CD4-positive, alpha-beta memory T cell (primary cell): ENCODE measurements around the gene PTPN12. TPM values are rescaled to one million over a fixed set of nuclear protein-coding genes. Genes with fewer than 3 reads are reported as not detected.

Experiments used
- CTCF ChIA-PET: fragments of 350-600 bp; sonication (Branson Sonifier 250); formaldehyde crosslinking; loops from one replicate; lab custom pipeline; 2021; ENCODE audit warnings: inconsistent platforms; ENCODE audit not compliant: partially characterized antibody; lab: Charles Lee
- POLR2A ChIA-PET: fragments of 350-600 bp; sonication (Branson Sonifier 250); formaldehyde crosslinking; loops from one replicate; lab custom pipeline; 2021; ENCODE audit not compliant: partially characterized antibody; lab: Charles Lee
- DNase-seq, 5 donors: peaks; one replicate each; pipeline versions ENCODE4 v3.0.0 to v3.0.0-alpha.2; 2020 to 2022; ENCODE audit warnings: mixed read lengths in 1 of 5
- H3K27ac ChIP-seq: one replicate; pipeline ENCODE4 v1.7.0; 2013; ENCODE audit warnings: low read depth, low read length
- H3K27me3 ChIP-seq: 2 replicates; pipeline ENCODE4 v1.7.0; 2013; ENCODE audit warnings: mild to moderate bottlenecking, low read length, moderate library complexity; ENCODE audit not compliant: insufficient read depth
- H3K36me3 ChIP-seq: 2 replicates; pipeline ENCODE4 v1.7.0; 2013; ENCODE audit warnings: mild to moderate bottlenecking, low read length, moderate library complexity; ENCODE audit not compliant: insufficient read depth
- H3K4me1 ChIP-seq: 2 replicates; pipeline ENCODE4 v1.7.0; 2013; ENCODE audit warnings: mild to moderate bottlenecking, low read length, moderate library complexity; ENCODE audit not compliant: insufficient read depth
- H3K4me3 ChIP-seq, 2 donors: one replicate each; pipeline ENCODE4 v1.7.0; 2013; ENCODE audit warnings: low read length in 2 of 2, mild to moderate bottlenecking in 1 of 2
- H3K9me3 ChIP-seq, 2 donors: one replicate each; pipeline ENCODE4 v1.7.0; 2013; ENCODE audit warnings: low read length in 2 of 2, control low read depth in 1 of 2; ENCODE audit not compliant: control insufficient read depth in 1 of 2
- H3K27ac Mint-ChIP-seq, 7 donors: one replicate each; pipeline ENCODE4 v1.8.0; 2020 to 2021; ENCODE audit warnings: mixed read lengths in 7 of 7, mild to moderate bottlenecking in 6 of 7, inconsistent platforms in 3 of 7, moderate library complexity in 3 of 7
- H3K27me3 Mint-ChIP-seq, 2 donors: one replicate each; pipeline ENCODE4 v1.8.0; 2020 to 2021; ENCODE audit warnings: mixed read lengths in 2 of 2
- H3K36me3 Mint-ChIP-seq, 2 donors: one replicate each; pipeline ENCODE4 v1.8.0; 2020 to 2021; ENCODE audit warnings: mixed read lengths in 2 of 2, inconsistent platforms in 1 of 2, mild to moderate bottlenecking in 1 of 2
- H3K4me1 Mint-ChIP-seq, 4 donors: one replicate each; pipeline ENCODE4 v1.8.0; 2020 to 2021; ENCODE audit warnings: mixed read lengths in 4 of 4, mild to moderate bottlenecking in 1 of 4
- H3K4me3 Mint-ChIP-seq, 8 donors: one replicate each; pipeline ENCODE4 v1.8.0; 2020 to 2021; ENCODE audit warnings: mixed read lengths in 8 of 8, mild to moderate bottlenecking in 7 of 8, moderate library complexity in 6 of 8, inconsistent platforms in 3 of 8
- H3K9me3 Mint-ChIP-seq, 8 donors: one replicate each; pipeline ENCODE4 v1.8.0; 2020 to 2021; ENCODE audit warnings: mixed read lengths in 8 of 8, mild to moderate bottlenecking in 5 of 8, inconsistent platforms in 3 of 8, moderate library complexity in 1 of 8
- intact Hi-C: fragments of 100-400 bp; cut with micrococcal nuclease; formaldehyde crosslinking; loops from one replicate; pipeline ENCODE4 v1.15.1; 2023
- polyA plus RNA-seq, 2 donors: library from polyadenylated mRNA; unstranded; fragments of 300-500 nt; fragmentation: Illumina TruSeq; gene quantifications; one replicate each; pipeline ENCODE4 v1.2.3, GENCODE V29; 2021
- total RNA-seq, 2 experiments: library from RNA; stranded (reverse); gene quantifications; one replicate each; pipeline ENCODE4 v1.2.3, GENCODE V29; 2021

PTPN12 gene
- total RNA-seq (10 to 100 TPM; 17.9 to 24.4 TPM), polyA plus RNA-seq (1 to 10 TPM in 1 of 2 donors, under 1 TPM in 1; 0.90 to 2.3 TPM)

- Histone ChIP-seq H3K4me3 (peak within 1 kb of the TSS; percentile 79 to 95), H3K9me3 (no peaks in the 10 kb centered on the region), H3K4me1 (peaks cover 7% of the 10 kb centered on the region), H3K36me3 (no peaks in the 10 kb centered on the region), H3K27me3 (no peaks in the 10 kb centered on the region), H3K27ac (peak within 1 kb of the TSS; percentile 77)
- Mint-ChIP-seq H3K4me1 (peaks cover 6 to 31% (median 19%) of the 10 kb centered on the region in 4 donors), H3K9me3 (no peaks in the 10 kb centered on the region), H3K27ac (peak within 1 kb of the TSS; percentile 94 to 98 (median 96)), H3K27me3 (no peaks in the 10 kb centered on the region), H3K4me3 (peak within 1 kb of the TSS; percentile 93 to 98 (median 98)), H3K36me3 (peaks cover 0 to 5% of the 10 kb centered on the region in 2 donors)
- CTCF ChIA-PET = interaction anchor here (1.2 to 1.4 kb wide), 2 partner anchors 19 to 115 kb away, joined by 4 read pairs; no protein-coding TSS in a partner anchor
- POLR2A ChIA-PET = interaction anchor here (0.8 to 2.2 kb wide), 5 partner anchors 9 to 183 kb away, joined by 3 to 14 read pairs (median 4); partner anchors contain the start of gene GSAP
- intact Hi-C loops = loop anchor here (1.0 to 10.0 kb wide), 5 partner anchors 114 to 412 kb away; partner anchors contain the start of genes CCDC146, GSAP and RSBN1L
- peak in 3 of 5 donors; percentile 27 to 81 (median 44) for DNase-seq
Measured at GRCh38 chr7:77537136-77537777, at the start of gene PTPN12. TSS of gene PTPN12 (plus strand) at chr7:77537295. CDS start at chr7:77537547, 252 bp downstream.

- DNase-seq = no peak
- Mint-ChIP-seq H3K27ac (no peak overlapping the region), H3K36me3 (peaks cover 0 to 8% of the 10 kb centered on the region in 2 donors), H3K27me3 (peaks cover 2 to 13% of the 10 kb centered on the region in 2 donors), H3K4me3 (no peak overlapping the region), H3K9me3 (peaks cover 0 to 10% (median 8%) of the 10 kb centered on the region in 8 donors), H3K4me1 (peaks cover 0 to 2% (median 0%) of the 10 kb centered on the region in 4 donors)
- ChIA-PET CTCF (no interaction called here), POLR2A (no interaction called here)
- H3K36me3 ChIP-seq = no peaks in the 10 kb centered on the region
- H3K27me3 ChIP-seq = no peaks in the 10 kb centered on the region
- no peaks in the 10 kb centered on the region for H3K9me3 ChIP-seq
- no peaks in the 10 kb centered on the region for H3K4me1 ChIP-seq
- intact Hi-C loops = no loop called here
- H3K27ac ChIP-seq = no peak overlapping the region
- H3K4me3 ChIP-seq = no peak overlapping the region
Measured at GRCh38 chr7:77488986-77489385, 48.1 kb upstream of the PTPN12 start.

- intact Hi-C loops = no loop called here
- ChIA-PET CTCF (no interaction called here), POLR2A (no interaction called here)
- no peak overlapping the region for H3K27ac ChIP-seq
- Mint-ChIP-seq H3K36me3 (peaks cover 0 to 8% of the 10 kb centered on the region in 2 donors), H3K27me3 (peaks cover 0 to 11% of the 10 kb centered on the region in 2 donors), H3K4me1 (no peaks in the 10 kb centered on the region), H3K27ac (no peak overlapping the region), H3K9me3 (peaks cover 0 to 23% (median 14%) of the 10 kb centered on the region in 8 donors), H3K4me3 (no peak overlapping the region)
- no peaks in the 10 kb centered on the region for H3K4me1 ChIP-seq
- no peaks in the 10 kb centered on the region for H3K36me3 ChIP-seq
- no peak overlapping the region for H3K4me3 ChIP-seq
- no peaks in the 10 kb centered on the region for H3K9me3 ChIP-seq
- no peak for DNase-seq
- no peaks in the 10 kb centered on the region for H3K27me3 ChIP-seq
Measured at GRCh38 chr7:77497079-77497478, 40.0 kb upstream of the PTPN12 start.

GRCh38 chr7:77498659-77499379, 38.3 kb upstream of the PTPN12 start:
- no peak for DNase-seq
- Mint-ChIP-seq H3K36me3 (no peaks in the 10 kb centered on the region), H3K27ac (no peak overlapping the region), H3K4me3 (no peak overlapping the region), H3K4me1 (no peaks in the 10 kb centered on the region), H3K27me3 (peaks cover 0 to 6% of the 10 kb centered on the region in 2 donors), H3K9me3 (peaks cover 0 to 15% (median 6%) of the 10 kb centered on the region in 8 donors)
- ChIA-PET CTCF (no interaction called here), POLR2A (no interaction called here)
- intact Hi-C loops = no loop called here
- no peaks in the 10 kb centered on the region for H3K4me1 ChIP-seq
- H3K4me3 ChIP-seq = no peak overlapping the region
- no peak overlapping the region for H3K27ac ChIP-seq
- H3K36me3 ChIP-seq = no peaks in the 10 kb centered on the region
- H3K9me3 ChIP-seq = no peaks in the 10 kb centered on the region
- no peaks in the 10 kb centered on the region for H3K27me3 ChIP-seq

GRCh38 chr7:77501192-77501515, 35.9 kb upstream of the PTPN12 start:
- intact Hi-C loops = no loop called here
- peaks cover 3 to 6% of the 10 kb centered on the region in 2 donors for H3K27me3 Mint-ChIP-seq
- H3K4me3 Mint-ChIP-seq = no peak overlapping the region
- H3K36me3 ChIP-seq = no peaks in the 10 kb centered on the region
- DNase-seq = no peak
- no peaks in the 10 kb centered on the region for H3K9me3 ChIP-seq
- no peaks in the 10 kb centered on the region for H3K27me3 ChIP-seq
- POLR2A ChIA-PET = no interaction called here
- CTCF ChIA-PET = no interaction called here
- H3K27ac ChIP-seq = no peak overlapping the region
- H3K4me3 ChIP-seq = no peak overlapping the region
- no peaks in the 10 kb centered on the region for H3K4me1 ChIP-seq
- no peaks in the 10 kb centered on the region for H3K9me3 Mint-ChIP-seq
- no peaks in the 10 kb centered on the region for H3K36me3 Mint-ChIP-seq
- H3K27ac Mint-ChIP-seq = no peak overlapping the region
- H3K4me1 Mint-ChIP-seq = no peaks in the 10 kb centered on the region

- Histone ChIP-seq H3K4me1 (no peaks in the 10 kb centered on the region), H3K27ac (no peak overlapping the region), H3K4me3 (no peak overlapping the region), H3K9me3 (no peaks in the 10 kb centered on the region), H3K27me3 (no peaks in the 10 kb centered on the region), H3K36me3 (no peaks in the 10 kb centered on the region)
- Mint-ChIP-seq H3K4me3 (no peak overlapping the region), H3K36me3 (no peaks in the 10 kb centered on the region), H3K9me3 (no peaks in the 10 kb centered on the region), H3K27me3 (peaks cover 3 to 6% of the 10 kb centered on the region in 2 donors), H3K4me1 (no peaks in the 10 kb centered on the region), H3K27ac (no peak overlapping the region)
- DNase-seq = no peak
- ChIA-PET POLR2A (no interaction called here), CTCF (interaction anchor here (1.1 kb wide), 1 partner anchor 8 kb away, joined by 3 read pairs; no protein-coding TSS in a partner anchor)
- intact Hi-C loops = no loop called here
Measured at GRCh38 chr7:77504951-77505350, 32.1 kb upstream of the PTPN12 start.

- Mint-ChIP-seq H3K4me3 (no peak overlapping the region), H3K36me3 (no peaks in the 10 kb centered on the region), H3K9me3 (no peaks in the 10 kb centered on the region), H3K27ac (no peak overlapping the region), H3K4me1 (no peaks in the 10 kb centered on the region), H3K27me3 (peaks cover 0 to 3% of the 10 kb centered on the region in 2 donors)
- POLR2A ChIA-PET = no interaction called here
- intact Hi-C loops = no loop called here
- CTCF ChIA-PET = interaction anchor here (1.0 kb wide), 1 partner anchor 11 kb away, joined by 3 read pairs; no protein-coding TSS in a partner anchor
- no peak overlapping the region for H3K4me3 ChIP-seq
- H3K27ac ChIP-seq = no peak overlapping the region
- H3K27me3 ChIP-seq = no peaks in the 10 kb centered on the region
- no peaks in the 10 kb centered on the region for H3K4me1 ChIP-seq
- no peaks in the 10 kb centered on the region for H3K9me3 ChIP-seq
- H3K36me3 ChIP-seq = no peaks in the 10 kb centered on the region
- DNase-seq = no peak
Measured at GRCh38 chr7:77506899-77507298, 30.2 kb upstream of the PTPN12 start.
